HG03196 (cell line): ENCODE measurements around the gene DCDC2C.

Experiments
- ATAC-seq: cut with Tn5 transposase; IDR thresholded peaks from one replicate; pipeline ENCODE4 v1.9.1; 2021; ENCODE audit not compliant: unreplicated experiment

Gene DCDC2C

DNA sequence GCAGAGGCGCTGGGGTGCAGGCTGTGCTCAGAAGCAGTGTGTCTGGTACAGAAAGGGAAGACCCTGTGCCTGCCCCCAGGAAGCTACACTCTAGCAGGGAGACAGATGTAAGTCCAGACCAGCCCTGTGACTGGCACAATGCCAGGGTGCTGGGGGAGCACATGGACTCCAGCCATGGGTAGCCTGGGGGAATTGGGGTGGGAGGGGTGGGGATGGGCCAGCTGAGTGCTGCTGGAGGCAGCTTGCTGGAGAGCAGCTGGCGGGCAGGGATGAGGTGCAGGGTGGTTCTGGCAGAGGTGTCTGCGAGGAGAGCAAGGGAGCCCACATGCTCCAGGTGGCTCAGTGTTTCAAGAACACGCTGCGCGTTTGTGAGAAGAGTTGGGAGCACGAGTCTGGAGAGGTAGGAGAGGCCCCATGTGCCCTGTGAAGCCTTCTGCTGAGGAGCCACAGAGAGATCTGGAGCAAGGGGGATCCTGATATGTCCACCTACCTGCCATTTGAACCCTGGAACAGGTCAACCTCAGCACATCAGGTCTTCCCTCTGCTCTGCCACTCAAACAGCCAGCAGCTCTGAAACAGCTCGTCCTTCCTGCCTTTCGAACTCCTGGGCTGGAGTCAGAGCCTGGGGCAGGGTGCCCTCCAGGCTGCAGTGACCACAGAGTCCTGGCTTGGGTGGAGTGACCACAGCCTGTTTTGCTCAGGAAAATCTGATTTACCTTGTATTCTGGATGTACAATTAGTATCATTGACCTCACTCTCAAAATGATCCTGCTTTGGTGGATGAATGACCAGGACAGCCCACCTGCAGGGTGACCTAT is 30.3 kb upstream of the DCDC2C start:
- ATAC-seq, result no peak

DNA sequence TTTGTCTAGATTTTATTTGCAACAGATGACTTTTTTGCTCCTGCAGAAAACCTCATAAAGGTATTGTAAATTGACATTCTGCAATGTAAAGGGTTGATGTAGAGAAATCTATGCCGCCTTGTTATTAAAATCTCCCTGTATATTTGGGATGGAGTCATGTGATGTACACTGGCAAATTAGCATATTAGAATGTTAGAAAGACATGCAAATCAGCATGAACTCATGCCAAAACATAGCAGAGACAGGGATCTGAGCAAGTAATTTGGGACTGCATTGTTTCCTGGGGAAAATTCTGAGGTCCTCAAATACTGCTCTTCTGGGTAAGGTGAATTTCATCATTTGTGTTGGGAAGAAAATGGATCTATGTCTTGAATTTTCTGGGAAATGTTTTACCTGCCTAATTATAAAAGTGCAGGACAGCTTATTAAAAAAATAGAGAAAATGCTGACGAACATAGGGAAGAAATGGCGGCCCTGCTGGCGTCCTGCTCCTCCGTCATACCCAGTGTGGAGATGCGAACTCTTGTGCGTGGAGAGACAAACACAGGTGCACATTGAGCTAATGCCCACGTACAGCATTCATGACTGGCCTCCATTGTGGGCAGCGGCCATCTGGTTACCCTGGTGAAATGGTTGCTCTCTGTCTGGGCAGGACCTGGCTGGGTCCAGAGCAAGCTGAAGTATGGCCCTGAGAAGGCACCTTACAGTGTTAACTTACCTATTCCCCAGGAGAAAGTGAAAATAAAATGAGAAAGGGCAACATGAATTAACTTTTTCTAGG is 29.1 kb upstream of the DCDC2C start:
- ATAC-seq, result no peak

DNA sequence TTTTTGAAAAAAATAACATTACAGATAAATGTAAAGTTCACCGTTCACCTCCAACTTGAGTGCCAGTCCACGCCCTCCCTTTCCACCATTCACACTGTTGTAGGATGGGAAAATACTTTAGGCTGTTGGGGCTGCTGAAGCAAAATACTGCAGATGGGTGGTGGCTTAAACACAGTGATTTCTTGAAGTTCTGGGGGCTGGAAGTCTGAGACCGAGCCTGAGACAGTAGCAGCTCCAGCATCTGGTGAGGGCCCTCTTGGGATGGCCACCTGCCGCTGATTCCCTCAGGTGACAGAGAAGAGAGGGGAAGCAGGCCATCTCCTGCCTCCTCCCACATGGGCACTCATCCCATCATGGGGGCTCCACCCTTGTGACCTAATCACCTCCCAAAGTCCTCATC is 27.7 kb upstream of the DCDC2C start:
- ATAC-seq, result no peak

- ATAC-seq, result no peak
Measured at GRCh38 chr2:3677436-3677835, 25.9 kb upstream of the DCDC2C start.

GRCh38 chr2:3678212-3678611 is 25.2 kb upstream of the DCDC2C start:
- no peak for ATAC-seq

- ATAC-seq, result no peak
Measured at GRCh38 chr2:3679180-3679579, 24.2 kb upstream of the DCDC2C start.

DNA sequence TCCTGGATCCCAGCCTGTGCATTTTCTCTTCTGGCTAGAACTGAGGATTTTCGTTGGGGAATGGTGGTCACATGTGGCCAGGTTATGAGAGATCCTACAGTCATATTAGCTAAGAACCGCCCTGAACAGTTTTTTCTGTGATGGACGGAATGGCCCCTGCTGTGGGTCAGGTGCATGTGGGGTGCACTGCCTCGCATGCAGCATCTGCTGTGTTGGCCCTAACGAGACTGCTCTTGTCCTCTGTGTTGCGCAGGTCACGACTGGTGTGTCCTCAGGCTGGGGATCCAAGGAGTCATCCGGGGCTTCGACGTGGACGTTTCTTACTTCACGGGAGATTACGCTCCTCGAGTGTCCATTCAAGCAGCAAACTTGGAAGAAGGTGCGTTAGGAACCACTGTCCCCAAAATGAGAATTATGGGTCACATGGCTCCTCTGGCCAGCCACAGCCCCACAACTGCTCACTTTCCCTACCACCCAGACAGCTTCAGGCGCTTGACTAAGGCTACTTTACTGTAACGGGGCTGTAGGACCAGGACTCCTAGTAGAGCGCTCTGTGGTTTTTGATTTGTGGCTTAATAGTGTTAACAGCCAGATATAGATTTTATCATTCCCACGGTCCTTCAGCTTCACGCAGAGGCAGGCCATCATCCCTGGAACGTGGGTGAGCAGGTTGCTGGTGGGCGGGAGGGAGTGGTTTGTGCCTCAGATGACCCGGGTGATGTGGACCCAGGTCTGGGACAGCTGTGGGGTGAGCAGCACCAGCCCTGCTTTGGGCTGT is 23.6 kb upstream of the DCDC2C start:
- ATAC-seq, result no peak

DNA sequence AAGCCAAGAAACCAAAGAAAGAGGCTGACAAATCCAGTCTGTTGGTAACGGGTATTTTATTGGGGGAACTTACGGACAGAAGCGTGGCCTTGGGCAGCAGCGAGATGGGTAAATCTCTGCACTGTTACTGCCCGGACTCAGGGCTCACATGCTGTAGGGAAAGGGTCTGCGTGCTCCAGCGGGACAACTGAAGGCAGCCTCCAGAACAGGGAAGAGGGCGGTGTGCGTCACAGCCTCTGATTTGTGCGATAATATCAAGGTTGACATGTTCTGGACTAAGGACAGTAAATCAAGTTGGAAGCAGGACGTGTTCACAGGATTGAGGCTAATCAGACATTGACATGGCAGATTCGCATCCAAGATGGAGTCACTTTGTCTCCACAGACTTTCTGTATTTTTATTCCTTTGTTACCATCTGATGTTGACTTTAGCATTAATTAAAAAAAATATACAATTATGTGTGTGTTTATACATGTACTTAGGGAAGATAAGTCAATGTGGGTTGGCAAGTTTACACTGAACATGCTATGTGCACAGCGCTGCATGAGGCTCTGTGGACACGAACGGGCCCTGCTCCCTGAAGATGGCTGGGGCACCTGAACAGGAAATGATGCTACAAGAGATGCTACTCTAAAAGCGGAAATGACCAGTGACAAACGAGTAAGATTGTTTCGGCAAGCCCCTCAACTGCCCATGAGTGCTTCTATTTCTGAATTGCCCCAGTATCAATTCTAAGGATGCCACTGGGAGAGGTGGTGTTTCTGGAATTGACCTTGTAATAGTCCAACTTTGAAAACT is 22.6 kb upstream of the DCDC2C start:
- ATAC-seq, result no peak

DNA sequence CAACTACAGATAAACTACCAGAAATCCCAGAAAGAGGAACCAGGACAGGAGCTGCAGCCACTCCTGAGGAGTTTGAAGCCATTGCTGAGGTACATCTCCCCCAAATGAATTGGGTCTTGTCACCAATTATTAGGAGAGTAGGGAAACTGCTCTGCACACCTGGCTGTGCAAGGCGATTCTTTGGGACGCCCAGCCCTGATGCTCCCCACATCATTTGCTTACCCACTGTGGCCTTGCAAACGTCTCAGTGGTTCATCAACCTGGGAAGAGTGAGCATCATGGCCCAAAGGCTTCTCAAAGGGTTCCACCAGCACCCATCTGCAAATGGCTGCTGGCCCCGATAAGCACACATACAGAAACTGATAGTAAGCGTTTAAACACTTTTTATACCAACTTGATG is 21.8 kb upstream of the DCDC2C start:
- no peak for ATAC-seq

DNA sequence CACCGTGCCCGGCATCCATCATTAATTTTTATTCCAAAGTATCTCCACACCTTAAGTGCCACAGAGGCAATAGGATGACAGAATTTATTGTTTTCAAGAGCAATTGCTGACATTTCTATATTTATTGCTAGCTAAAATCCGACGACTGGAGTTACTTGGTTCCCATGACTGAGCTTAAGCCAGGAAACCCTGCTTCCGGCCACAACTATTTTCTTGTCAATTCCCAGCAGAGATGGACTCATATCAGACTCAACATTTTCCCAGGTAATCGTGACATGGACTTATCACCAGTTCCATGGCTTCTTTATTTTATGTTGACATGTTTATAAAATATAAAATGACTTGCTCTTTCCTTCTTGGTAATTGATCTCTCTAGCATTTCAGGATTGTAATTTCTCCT is 20.6 kb upstream of the DCDC2C start:
- no peak for ATAC-seq

- no peak for ATAC-seq
Measured at GRCh38 chr2:3683748-3684454, 19.5 kb upstream of the DCDC2C start.

- no peak for ATAC-seq
Measured at GRCh38 chr2:3689998-3690748, 13.2 kb upstream of the DCDC2C start.

- no peak for ATAC-seq
Measured at GRCh38 chr2:3692375-3692774, 11.0 kb upstream of the DCDC2C start.

DNA sequence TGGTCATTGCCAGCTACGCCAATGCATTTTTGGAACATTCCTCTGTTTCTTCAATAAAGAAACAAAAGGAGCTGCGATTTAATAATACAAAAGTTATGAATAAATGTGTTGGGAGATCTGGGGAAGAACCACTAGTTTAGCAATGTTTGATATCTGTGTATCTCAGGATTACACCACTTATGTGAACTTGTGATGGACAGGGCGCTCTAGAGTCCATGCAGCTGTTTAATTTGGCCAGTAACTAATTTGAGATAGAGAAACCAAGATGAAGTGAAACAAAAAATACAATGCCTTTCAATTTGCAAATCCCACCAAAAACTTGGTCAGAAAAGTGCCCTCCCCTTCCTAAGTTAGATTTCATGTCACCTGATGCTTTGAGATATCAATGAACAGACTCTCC is 6.8 kb upstream of the DCDC2C start:
- ATAC-seq, result no peak

- no peak for ATAC-seq
Measured at GRCh38 chr2:3701071-3701470, 2.3 kb upstream of the DCDC2C start.

DNA sequence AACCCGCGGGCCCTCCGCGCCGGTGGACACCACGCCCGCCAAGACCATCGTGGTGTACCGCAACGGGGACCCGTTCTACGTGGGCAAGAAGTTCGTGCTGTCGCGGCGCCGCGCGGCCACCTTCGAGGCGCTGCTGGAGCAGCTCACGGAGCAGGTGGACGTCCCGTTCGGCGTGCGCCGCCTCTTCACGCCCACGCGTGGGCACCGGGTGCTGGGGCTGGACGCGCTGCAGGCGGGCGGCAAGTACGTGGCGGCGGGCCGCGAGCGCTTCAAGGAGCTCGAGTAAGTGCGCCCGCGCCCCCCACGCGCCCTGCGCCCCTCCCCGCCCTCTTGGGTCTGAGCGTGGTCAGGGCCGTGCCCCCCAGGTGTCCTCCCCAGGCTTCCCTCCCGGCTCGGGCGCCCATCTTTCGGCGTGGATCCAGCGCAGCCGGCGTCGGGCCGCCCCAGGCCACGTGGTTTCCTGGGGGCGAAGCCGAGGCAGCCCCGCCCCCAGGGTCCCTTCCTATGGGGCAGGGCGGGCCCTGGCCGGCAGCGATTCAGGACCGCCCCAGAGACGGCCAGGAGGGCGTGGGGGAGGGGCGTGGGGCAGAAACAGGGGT is 481 bp downstream of the DCDC2C start:
- ATAC-seq, result no peak

- no peak for ATAC-seq
Measured at GRCh38 chr2:3704692-3705091, 1.3 kb downstream of the DCDC2C start.

DNA sequence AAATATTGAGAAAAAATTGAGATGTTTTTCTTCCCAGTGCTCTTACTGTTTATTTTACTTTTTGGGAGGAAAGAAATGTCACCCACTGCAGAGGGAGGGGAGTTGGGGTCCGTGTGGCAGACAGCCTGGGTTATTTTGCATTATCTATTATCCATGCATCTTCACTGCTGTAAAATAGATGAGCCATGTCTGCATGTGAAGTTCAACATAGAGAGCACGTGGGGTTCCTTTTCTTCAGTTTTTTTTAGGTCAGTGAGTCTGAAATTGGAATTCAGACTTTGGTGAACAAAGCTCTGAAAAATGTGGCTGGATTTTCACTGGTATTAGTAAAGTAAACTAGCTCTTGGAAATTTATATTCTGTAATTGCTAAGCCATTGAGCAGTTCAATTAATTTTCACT is 2.4 kb downstream of the DCDC2C start:
- no peak for ATAC-seq

DNA sequence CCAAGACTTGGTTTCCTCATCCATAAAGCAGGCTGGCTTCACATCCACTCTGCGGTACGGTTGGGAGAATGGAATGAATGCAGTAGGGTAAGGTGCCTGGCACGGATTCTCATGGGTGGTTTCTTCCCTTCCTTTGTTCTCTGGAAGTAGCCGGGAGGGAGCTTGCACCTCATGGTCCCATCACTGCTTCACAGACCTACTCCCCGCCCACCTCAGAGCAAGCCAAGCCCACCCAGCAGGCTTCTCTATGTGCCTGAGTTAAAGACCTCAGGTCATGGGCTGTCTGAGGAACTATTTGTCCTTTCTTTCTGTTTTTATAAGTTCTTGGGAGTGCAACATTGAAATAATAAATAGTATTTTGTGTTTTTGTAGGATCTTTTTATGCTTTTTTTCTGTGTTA is 3.5 kb downstream of the DCDC2C start:
- no peak for ATAC-seq
